RWPE2 (cell line): ENCODE measurements around the gene KIDINS220.

Experiments
- ATAC-seq: fragments of 200-7000 bp; cut with Tn5 transposase; 3 replicates; pipeline ENCODE4 v1.9.1; 2021; ENCODE audit warnings: low read depth
- DNase-seq: peaks from one replicate; pipeline ENCODE4 v3.0.0-alpha.2; 2020; ENCODE audit warnings: low spot score
- H3K27ac ChIP-seq: fragments of 450-650 bp; 2 replicates; pipeline ENCODE4 v1.5.1; 2017; ENCODE audit warnings: mild to moderate bottlenecking; ENCODE audit not compliant: poor library complexity, severe bottlenecking
- H3K27me3 ChIP-seq: fragments of 250-450 bp; sonication (Bioruptor Pico); 2 replicates; pipeline ENCODE4 v1.5.1; 2021; ENCODE audit warnings: mild to moderate bottlenecking, moderate library complexity; ENCODE audit not compliant: insufficient read depth, poor library complexity, severe bottlenecking
- H3K36me3 ChIP-seq: fragments of 250-450 bp; sonication (Bioruptor Pico); 2 replicates; pipeline ENCODE4 v1.5.1; 2020; ENCODE audit warnings: low read depth, mild to moderate bottlenecking, moderate library complexity
- H3K4me1 ChIP-seq: fragments of 250-450 bp; sonication (Bioruptor Pico); 2 replicates; pipeline ENCODE4 v1.5.1; 2021; ENCODE audit warnings: mild to moderate bottlenecking, moderate library complexity; ENCODE audit not compliant: insufficient read depth, poor library complexity, severe bottlenecking
- H3K4me3 ChIP-seq: fragments of 250-450 bp; sonication (Bioruptor Pico); 2 replicates; pipeline ENCODE4 v1.5.1; 2021; ENCODE audit warnings: mild to moderate bottlenecking, moderate library complexity; ENCODE audit not compliant: severe bottlenecking
- H3K9me3 ChIP-seq: fragments of 250-450 bp; sonication (Bioruptor Pico); 2 replicates; pipeline ENCODE4 v1.5.1; 2021; ENCODE audit warnings: mild to moderate bottlenecking, moderate library complexity; ENCODE audit not compliant: severe bottlenecking
- CTCF ChIP-seq: fragments of 450-650 bp; IDR thresholded peaks from one replicate; pipeline ENCODE4 v1.5.1; 2017; ENCODE audit warnings: mild to moderate bottlenecking, moderate library complexity; ENCODE audit not compliant: poor library complexity, severe bottlenecking

Gene KIDINS220

GRCh38 chr2:8836971-8837794, at the start of gene KIDINS220:
KIDINS220 (minus strand) TSS chr2:8837613; CDS start chr2:8827093, 10,520 bp downstream.
- H3K36me3 ChIP-seq = no peaks in the 10 kb centered on the region
- H3K27ac ChIP-seq = no peak within 1 kb of the TSS
- H3K9me3 ChIP-seq = no peaks in the 10 kb centered on the region
- H3K4me1 ChIP-seq = no peaks in the 10 kb centered on the region
- ATAC-seq (peak; percentile 83), DNase-seq (peak; percentile 71)
- peak within 1 kb of the TSS; percentile 94 for H3K4me3 ChIP-seq
- no peak for TF ChIP-seq CTCF
- H3K27me3 ChIP-seq = no peaks in the 10 kb centered on the region

GRCh38 chr2:8886876-8887275, 49.5 kb upstream of the KIDINS220 start:
- Histone ChIP-seq H3K36me3 (peaks cover 4% of the 10 kb centered on the region), H3K27me3 (no peaks in the 10 kb centered on the region), H3K4me1 (no peaks in the 10 kb centered on the region), H3K4me3 (no peak overlapping the region), H3K27ac (no peak overlapping the region), H3K9me3 (no peaks in the 10 kb centered on the region)
- ATAC-seq = no peak
- DNase-seq = no peak
- TF ChIP-seq CTCF = no peak

GRCh38 chr2:8886202-8886518, 48.7 kb upstream of the KIDINS220 start:
- Histone ChIP-seq H3K4me3 (no peak overlapping the region), H3K4me1 (no peaks in the 10 kb centered on the region), H3K27me3 (no peaks in the 10 kb centered on the region), H3K9me3 (no peaks in the 10 kb centered on the region), H3K27ac (no peak overlapping the region), H3K36me3 (peaks cover 8% of the 10 kb centered on the region)
- DNase-seq = no peak
- no peak for ATAC-seq
- no peak for TF ChIP-seq CTCF

GRCh38 chr2:8885449-8886201, 48.2 kb upstream of the KIDINS220 start:
- Histone ChIP-seq H3K9me3 (no peaks in the 10 kb centered on the region), H3K4me3 (no peak overlapping the region), H3K27me3 (no peaks in the 10 kb centered on the region), H3K27ac (no peak overlapping the region), H3K4me1 (no peaks in the 10 kb centered on the region), H3K36me3 (peaks cover 8% of the 10 kb centered on the region)
- ATAC-seq (no peak), DNase-seq (no peak)
- no peak for TF ChIP-seq CTCF
